ENCODE results near the gene PHAF1.

Gene PHAF1

DNA sequence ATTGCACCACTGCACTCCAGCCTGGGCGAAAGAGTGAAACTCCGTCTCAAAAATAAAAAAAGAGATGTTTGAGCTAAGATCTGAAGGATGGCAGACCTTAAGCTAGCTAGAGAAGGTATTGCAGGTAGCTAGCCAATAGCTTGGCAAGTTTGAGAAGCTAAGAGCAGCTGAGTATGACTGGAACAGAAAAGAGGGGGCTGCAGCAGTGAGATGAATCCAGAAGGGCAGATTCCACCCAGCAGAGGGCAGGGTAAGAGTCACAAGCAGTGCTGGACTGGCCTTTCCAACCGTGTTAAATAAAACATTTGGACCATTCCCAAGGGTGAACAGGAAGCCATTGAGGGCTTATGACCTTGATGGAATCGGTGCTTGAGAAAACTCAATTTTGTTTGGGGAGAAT is 5.7 kb upstream of the PHAF1 start:
- no peak for TF ChIP-seq RAD21 (IDR thresholded peaks at IDR 0.05; ENCODE audit: low read depth)
- no peak for TF ChIP-seq TAF1 (IDR thresholded peaks at IDR 0.05; ENCODE audit: low read depth)
- TF ChIP-seq TEAD4 (IDR thresholded peaks at IDR 0.05) = peak; percentile 88
- TF ChIP-seq EGR1 (IDR thresholded peaks at IDR 0.05) = no peak

DNA sequence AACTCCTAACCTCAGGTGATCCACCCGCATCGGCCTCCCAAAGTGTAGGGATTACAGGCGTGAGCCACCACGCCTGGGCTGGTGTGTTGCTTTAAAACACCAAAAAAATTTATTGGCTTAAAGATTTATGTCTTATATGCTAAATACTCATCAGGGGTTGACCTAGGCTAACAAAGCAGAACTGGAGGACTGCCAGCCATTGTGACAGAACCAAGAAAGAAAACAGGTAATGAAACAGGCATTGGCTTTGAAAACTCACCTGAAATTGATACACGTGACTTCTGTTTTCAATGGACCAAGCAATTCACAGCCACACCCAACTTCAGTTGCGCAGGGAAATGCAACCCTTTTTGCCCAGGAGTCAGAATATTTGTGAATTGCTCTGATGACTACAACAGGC is 4.9 kb upstream of the PHAF1 start:
- TF ChIP-seq TCF12 (IDR thresholded peaks at IDR 0.05; ENCODE audit: low read depth) (no peak), RAD21 (IDR thresholded peaks at IDR 0.05; ENCODE audit: low read depth) (no peak), CREB1 (IDR thresholded peaks at IDR 0.05; ENCODE audit: low read depth) (no peak), CEBPB (IDR thresholded peaks at IDR 0.05) (peak; percentile 18; the same call in 1 of the 2 replicates), ZBTB7A (IDR thresholded peaks at IDR 0.05; ENCODE audit: low read depth) (no peak), FOXM1 (IDR thresholded peaks at IDR 0.05; ENCODE audit: borderline replicate concordance, low read depth) (0 out of 2 replicates have a peak, but pooled peaks have one; percentile 17), TEAD4 (IDR thresholded peaks at IDR 0.05) (no peak), YY1 (IDR thresholded peaks at IDR 0.05; ENCODE audit: low read depth) (no peak), EGR1 (IDR thresholded peaks at IDR 0.05) (no peak), NFIC (IDR thresholded peaks at IDR 0.05) (peak; percentile 76), EP300 (IDR thresholded peaks at IDR 0.05; ENCODE audit: borderline replicate concordance) (peak; percentile 20; the same call in 1 of the 2 replicates)
- TF ChIP-seq, protein P1, sequence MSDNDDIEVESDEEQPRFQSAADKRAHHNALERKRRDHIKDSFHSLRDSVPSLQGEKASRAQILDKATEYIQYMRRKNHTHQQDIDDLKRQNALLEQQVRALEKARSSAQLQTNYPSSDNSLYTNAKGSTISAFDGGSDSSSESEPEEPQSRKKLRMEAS (IDR thresholded peaks at IDR 0.05) = peak; percentile 38; the same call in 1 of the 2 replicates
- TF ChIP-seq, protein P2, sequence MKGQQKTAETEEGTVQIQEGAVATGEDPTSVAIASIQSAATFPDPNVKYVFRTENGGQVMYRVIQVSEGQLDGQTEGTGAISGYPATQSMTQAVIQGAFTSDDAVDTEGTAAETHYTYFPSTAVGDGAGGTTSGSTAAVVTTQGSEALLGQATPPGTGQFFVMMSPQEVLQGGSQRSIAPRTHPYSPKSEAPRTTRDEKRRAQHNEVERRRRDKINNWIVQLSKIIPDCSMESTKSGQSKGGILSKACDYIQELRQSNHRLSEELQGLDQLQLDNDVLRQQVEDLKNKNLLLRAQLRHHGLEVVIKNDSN (IDR thresholded peaks at IDR 0.05) = peak; percentile 56

DNA sequence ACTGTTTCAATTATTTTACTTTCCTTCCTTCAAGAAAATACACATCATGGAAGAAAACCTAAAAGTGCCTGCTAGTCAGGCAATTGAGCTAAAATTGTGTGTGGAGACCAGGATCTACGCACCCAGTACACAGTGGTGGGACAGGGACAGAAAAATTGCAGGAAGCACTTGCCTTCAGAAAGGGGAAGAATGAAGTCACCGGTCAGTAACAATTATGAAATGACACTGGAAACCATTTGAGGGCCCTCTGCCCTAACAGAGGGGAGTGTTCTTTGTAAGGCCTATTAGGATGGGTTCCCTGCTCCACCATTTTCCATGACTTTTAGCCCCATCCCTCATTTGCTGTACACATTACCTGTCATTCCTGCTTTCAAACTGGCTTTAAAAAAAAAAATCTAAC is 4.5 kb upstream of the PHAF1 start:
- TF ChIP-seq CEBPB (IDR thresholded peaks at IDR 0.05) = no peak
- TF ChIP-seq EP300 (IDR thresholded peaks at IDR 0.05; ENCODE audit: borderline replicate concordance) = no peak
- no peak for TF ChIP-seq RAD21 (IDR thresholded peaks at IDR 0.05; ENCODE audit: low read depth)
- no peak for TF ChIP-seq YY1 (IDR thresholded peaks at IDR 0.05; ENCODE audit: low read depth)
- TF ChIP-seq FOXM1 (IDR thresholded peaks at IDR 0.05; ENCODE audit: borderline replicate concordance, low read depth) = no peak
- TF ChIP-seq TEAD4 (IDR thresholded peaks at IDR 0.05) = no peak
- TF ChIP-seq, protein P3, sequence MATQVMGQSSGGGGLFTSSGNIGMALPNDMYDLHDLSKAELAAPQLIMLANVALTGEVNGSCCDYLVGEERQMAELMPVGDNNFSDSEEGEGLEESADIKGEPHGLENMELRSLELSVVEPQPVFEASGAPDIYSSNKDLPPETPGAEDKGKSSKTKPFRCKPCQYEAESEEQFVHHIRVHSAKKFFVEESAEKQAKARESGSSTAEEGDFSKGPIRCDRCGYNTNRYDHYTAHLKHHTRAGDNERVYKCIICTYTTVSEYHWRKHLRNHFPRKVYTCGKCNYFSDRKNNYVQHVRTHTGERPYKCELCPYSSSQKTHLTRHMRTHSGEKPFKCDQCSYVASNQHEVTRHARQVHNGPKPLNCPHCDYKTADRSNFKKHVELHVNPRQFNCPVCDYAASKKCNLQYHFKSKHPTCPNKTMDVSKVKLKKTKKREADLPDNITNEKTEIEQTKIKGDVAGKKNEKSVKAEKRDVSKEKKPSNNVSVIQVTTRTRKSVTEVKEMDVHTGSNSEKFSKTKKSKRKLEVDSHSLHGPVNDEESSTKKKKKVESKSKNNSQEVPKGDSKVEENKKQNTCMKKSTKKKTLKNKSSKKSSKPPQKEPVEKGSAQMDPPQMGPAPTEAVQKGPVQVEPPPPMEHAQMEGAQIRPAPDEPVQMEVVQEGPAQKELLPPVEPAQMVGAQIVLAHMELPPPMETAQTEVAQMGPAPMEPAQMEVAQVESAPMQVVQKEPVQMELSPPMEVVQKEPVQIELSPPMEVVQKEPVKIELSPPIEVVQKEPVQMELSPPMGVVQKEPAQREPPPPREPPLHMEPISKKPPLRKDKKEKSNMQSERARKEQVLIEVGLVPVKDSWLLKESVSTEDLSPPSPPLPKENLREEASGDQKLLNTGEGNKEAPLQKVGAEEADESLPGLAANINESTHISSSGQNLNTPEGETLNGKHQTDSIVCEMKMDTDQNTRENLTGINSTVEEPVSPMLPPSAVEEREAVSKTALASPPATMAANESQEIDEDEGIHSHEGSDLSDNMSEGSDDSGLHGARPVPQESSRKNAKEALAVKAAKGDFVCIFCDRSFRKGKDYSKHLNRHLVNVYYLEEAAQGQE (IDR thresholded peaks at IDR 0.05; ENCODE audit: low read depth) = no peak
- TF ChIP-seq, protein P1 (IDR thresholded peaks at IDR 0.05) = no peak; the same call in 1 of the 2 replicates
- TF ChIP-seq, protein P2 (IDR thresholded peaks at IDR 0.05) = no peak
- TF ChIP-seq EGR1 (IDR thresholded peaks at IDR 0.05) = no peak
- no peak for TF ChIP-seq CREB1 (IDR thresholded peaks at IDR 0.05; ENCODE audit: low read depth)
- TF ChIP-seq NFIC (IDR thresholded peaks at IDR 0.05) = no peak
- no peak for TF ChIP-seq ZBTB7A (IDR thresholded peaks at IDR 0.05; ENCODE audit: low read depth)
- no peak for TF ChIP-seq TAF1 (IDR thresholded peaks at IDR 0.05; ENCODE audit: low read depth)
- TF ChIP-seq TCF12 (IDR thresholded peaks at IDR 0.05; ENCODE audit: low read depth) = no peak

DNA sequence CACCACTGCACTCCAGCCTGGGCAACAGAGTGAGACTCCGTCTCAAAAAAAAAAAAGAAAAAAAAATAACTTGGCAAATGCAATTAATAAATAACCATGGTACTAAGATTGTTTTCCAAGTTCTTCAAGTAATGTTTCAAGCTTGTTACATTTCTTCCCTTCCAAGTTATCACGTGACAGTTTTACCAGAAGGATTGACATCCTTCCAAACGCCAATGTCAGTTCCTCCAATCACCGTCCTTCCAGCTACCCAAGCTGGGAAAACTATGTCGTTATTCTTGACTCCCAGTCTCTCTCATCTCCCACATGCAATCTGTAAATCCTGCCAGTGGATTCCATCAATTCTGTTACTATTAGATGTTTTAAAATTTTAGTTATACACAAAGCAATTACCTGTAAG is 3.9 kb upstream of the PHAF1 start:
- TF ChIP-seq TEAD4 (IDR thresholded peaks at IDR 0.05) (no peak), YY1 (IDR thresholded peaks at IDR 0.05; ENCODE audit: low read depth) (no peak), TAF1 (IDR thresholded peaks at IDR 0.05; ENCODE audit: low read depth) (no peak), EGR1 (IDR thresholded peaks at IDR 0.05) (no peak), RAD21 (IDR thresholded peaks at IDR 0.05; ENCODE audit: low read depth) (no peak), FOXM1 (IDR thresholded peaks at IDR 0.05; ENCODE audit: borderline replicate concordance, low read depth) (no peak), NFIC (IDR thresholded peaks at IDR 0.05) (no peak), CEBPB (IDR thresholded peaks at IDR 0.05) (no peak), CREB1 (IDR thresholded peaks at IDR 0.05; ENCODE audit: low read depth) (no peak), EP300 (IDR thresholded peaks at IDR 0.05; ENCODE audit: borderline replicate concordance) (no peak), TCF12 (IDR thresholded peaks at IDR 0.05; ENCODE audit: low read depth) (no peak)
- TF ChIP-seq, protein P1 (IDR thresholded peaks at IDR 0.05) = no peak
- TF ChIP-seq, protein P3 (IDR thresholded peaks at IDR 0.05; ENCODE audit: low read depth) = no peak
- TF ChIP-seq, protein P2 (IDR thresholded peaks at IDR 0.05) = no peak

DNA sequence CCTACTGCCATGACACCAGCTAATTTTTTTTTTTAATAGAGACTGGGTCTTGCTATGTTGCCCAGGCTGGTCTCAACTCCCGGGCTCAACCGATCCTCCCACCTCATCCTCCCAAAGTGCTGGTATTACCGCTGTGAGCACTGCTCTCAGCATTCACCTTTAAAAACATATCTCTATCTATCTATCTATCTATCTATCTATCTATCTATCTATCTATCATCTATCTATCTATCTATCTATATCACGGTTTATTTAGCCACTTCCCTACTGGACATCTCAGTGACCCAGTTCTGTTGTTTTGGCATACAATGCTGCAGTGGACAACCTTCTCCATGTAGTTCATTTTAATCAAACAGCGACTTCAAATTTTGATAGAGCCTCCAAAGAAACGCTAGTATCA is 1.3 kb upstream of the PHAF1 start:
- no peak for TF ChIP-seq EGR1 (IDR thresholded peaks at IDR 0.05)
- no peak for TF ChIP-seq YY1 (IDR thresholded peaks at IDR 0.05; ENCODE audit: low read depth)
- TF ChIP-seq TEAD4 (IDR thresholded peaks at IDR 0.05) = no peak
- TF ChIP-seq NFIC (IDR thresholded peaks at IDR 0.05) = no peak
- no peak for TF ChIP-seq EP300 (IDR thresholded peaks at IDR 0.05; ENCODE audit: borderline replicate concordance)
- TF ChIP-seq FOXM1 (IDR thresholded peaks at IDR 0.05; ENCODE audit: borderline replicate concordance, low read depth) = no peak
- no peak for TF ChIP-seq TAF1 (IDR thresholded peaks at IDR 0.05; ENCODE audit: low read depth)
- TF ChIP-seq ZBTB7A (IDR thresholded peaks at IDR 0.05; ENCODE audit: low read depth) = no peak
- no peak for TF ChIP-seq CREB1 (IDR thresholded peaks at IDR 0.05; ENCODE audit: low read depth)
- TF ChIP-seq, protein P3 (IDR thresholded peaks at IDR 0.05; ENCODE audit: low read depth) = no peak
- TF ChIP-seq, protein P2 (IDR thresholded peaks at IDR 0.05) = no peak

Data from Ishikawa (cell line).